Nucleus accumbens (tissue), 56 donors: ENCODE results near the gene THSD4.

Experiments used
- DNase-seq, 56 donors: peaks; one replicate each; lab custom pipeline; 2025; lab: John Stamatoyannopoulos, UW

THSD4 gene

GRCh38 chr15:71685420-71685993, 570.2 kb downstream of the THSD4 start:
- DNase-seq = no peak

GRCh38 chr15:71686221-71687050, 571.2 kb downstream of the THSD4 start:
- DNase-seq = no peak

GRCh38 chr15:71687902-71688508, 572.7 kb downstream of the THSD4 start:
- DNase-seq = no peak

- DNase-seq = no peak
These were observed 573.3 kb downstream of the THSD4 start for GRCh38 chr15:71688509-71689094.

- DNase-seq = no peak
These were observed 575.8 kb downstream of the THSD4 start for GRCh38 chr15:71691081-71691457.

GRCh38 chr15:71691458-71692417, 576.5 kb downstream of the THSD4 start:
- DNase-seq = no peak

GRCh38 chr15:71697236-71697635, 582.0 kb downstream of the THSD4 start:
- no peak for DNase-seq

GRCh38 chr15:71698030-71698429, 582.8 kb downstream of the THSD4 start:
- DNase-seq = no peak

GRCh38 chr15:71698742-71699141, 583.5 kb downstream of the THSD4 start:
- DNase-seq = no peak

GRCh38 chr15:71699977-71700376, 584.7 kb downstream of the THSD4 start:
- DNase-seq = no peak

GRCh38 chr15:71701808-71702207, 586.5 kb downstream of the THSD4 start:
- no peak for DNase-seq

- no peak for DNase-seq
These were observed 587.2 kb downstream of the THSD4 start for GRCh38 chr15:71702496-71702895.

- DNase-seq = no peak
These were observed 589.9 kb downstream of the THSD4 start for GRCh38 chr15:71705151-71705550.

- DNase-seq = no peak
These were observed 591.4 kb downstream of the THSD4 start for GRCh38 chr15:71706461-71707229.

GRCh38 chr15:71707230-71708050, 592.2 kb downstream of the THSD4 start:
- DNase-seq = no peak

- DNase-seq = no peak
These were observed 592.8 kb downstream of the THSD4 start for GRCh38 chr15:71708051-71708429.

- DNase-seq = no peak
These were observed 593.5 kb downstream of the THSD4 start for GRCh38 chr15:71708741-71709140.

- DNase-seq = no peak
These were observed 594.6 kb downstream of the THSD4 start for GRCh38 chr15:71709808-71710418.
